Breast epithelium (tissue), 4 donors: ENCODE results near the gene TXNDC2. TPM values are rescaled to one million over a fixed set of nuclear protein-coding genes. Genes with fewer than 3 reads are reported as not detected.

Experiments
- DNase-seq, 2 donors: peaks; one replicate each; pipeline ENCODE4 v3.0.0-alpha.2; 2019; ENCODE audit warnings: low spot score in 2 of 2
- H3K27ac ChIP-seq, 2 donors: fragments of 200-600 bp; sonication (generic) in 1 of 2; one replicate each; pipeline ENCODE4 v1.5.1; 2016 to 2019; ENCODE audit warnings: mild to moderate bottlenecking in 1 of 2
- H3K27me3 ChIP-seq, 2 donors: fragments of 200-600 bp; sonication (generic) in 1 of 2; one replicate each; pipeline versions ENCODE4 v1.5.1 to v1.6.0; 2017 to 2019; ENCODE audit warnings: control low read depth in 1 of 2, mild to moderate bottlenecking in 1 of 2
- H3K36me3 ChIP-seq: fragments of 200-600 bp; one replicate; pipeline ENCODE4 v1.5.1; 2019
- H3K4me1 ChIP-seq, 2 donors: fragments of 200-600 bp; sonication (generic); one replicate each; pipeline ENCODE4 v1.5.1; 2016 to 2019; ENCODE audit warnings: control low read depth in 1 of 2
- H3K4me3 ChIP-seq, 3 donors: fragments of 200-600 bp; sonication (generic); 1 replicate in 2 of 3; 2 replicates in 1 of 3; pipeline ENCODE4 v1.5.1; 2016 to 2019; ENCODE audit warnings: mild to moderate bottlenecking in 3 of 3, moderate library complexity in 2 of 3
- H3K9me3 ChIP-seq, 2 donors: fragments of 200-600 bp; sonication (generic) in 1 of 2; one replicate each; pipeline ENCODE4 v1.5.1; 2016 to 2019; ENCODE audit warnings: control low read depth in 1 of 2
- POLR2A ChIP-seq: fragments of 450-650 bp; IDR thresholded peaks from one replicate; pipeline ENCODE4 v1.6.1; 2016; ENCODE audit warnings: antibody characterized with exemption, mild to moderate bottlenecking, moderate library complexity
- POLR2AphosphoS5 ChIP-seq, 3 donors: sonication (generic); formaldehyde crosslinking; IDR thresholded peaks; one replicate each; pipeline ENCODE4 v1.6.1; 2017; ENCODE audit warnings: antibody characterized with exemption in 3 of 3
- intact Hi-C: fragments of 100-400 bp; cut with DNase I; formaldehyde crosslinking; loops from one replicate; pipeline ENCODE4 v1.15.1; 2023; ENCODE audit warnings: low total_unique reads
- total RNA-seq, 3 donors: library from RNA; depleted of rRNA; stranded (reverse); fragments of >200 nt; gene quantifications; one replicate each; pipeline ENCODE4 v1.1.0, GENCODE V29; 2016
- TF ChIP-seq, protein P1 (sequence below), 3 donors: fragments of 450-650 bp; IDR thresholded peaks; one replicate each; pipeline ENCODE4 v1.5.1; 2016 to 2017; ENCODE audit warnings: antibody characterized with exemption in 3 of 3, mild to moderate bottlenecking in 3 of 3, moderate library complexity in 3 of 3

Gene TXNDC2
- total RNA-seq, 3 donors from 2014 or later, result 0.16 TPM; not detected in 2

DNA sequence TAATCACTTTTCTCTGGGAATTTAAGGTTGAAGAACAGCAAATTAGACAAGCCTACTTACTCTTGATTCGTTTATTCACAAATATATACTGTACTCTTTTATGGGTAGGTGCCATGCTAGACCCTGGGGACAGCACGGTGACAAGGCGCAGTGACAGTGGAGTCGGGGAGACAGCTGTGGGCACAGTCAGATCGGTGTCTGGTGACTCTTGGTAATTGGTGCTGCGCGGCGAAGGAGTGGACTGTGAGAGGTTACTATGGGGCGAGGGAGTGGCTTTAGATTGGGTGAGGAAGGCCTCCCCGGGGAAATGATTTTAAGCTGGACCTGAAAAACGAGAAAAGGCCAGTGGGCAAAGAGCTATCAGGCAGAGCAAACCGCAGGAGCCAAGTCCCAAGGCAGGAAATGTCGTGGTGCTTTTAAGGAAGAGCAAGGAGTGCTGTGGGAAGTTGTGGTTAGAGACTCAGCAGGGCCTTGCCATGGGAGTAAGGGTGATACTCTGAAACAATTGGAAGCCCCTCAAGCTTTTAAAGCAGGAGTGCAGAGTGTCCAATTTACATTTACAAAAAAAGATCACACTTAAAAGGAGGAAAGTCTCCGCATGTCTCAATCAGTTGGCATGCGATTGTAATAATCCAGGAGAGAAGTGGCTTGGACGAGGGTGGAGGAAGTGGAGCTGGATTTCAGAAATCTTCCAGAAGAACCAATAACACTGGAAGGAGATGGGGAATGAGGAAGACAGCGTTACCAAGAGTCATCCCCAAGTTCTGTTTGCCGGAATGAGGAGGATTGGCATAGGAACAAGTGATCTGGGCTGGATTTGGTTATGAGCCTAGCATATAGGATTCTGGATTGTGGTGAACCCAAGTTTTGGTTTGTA lies 36.1 kb upstream of the TXNDC2 start:
- H3K36me3 ChIP-seq, result no peaks in the 10 kb centered on the region
- no peaks in the 10 kb centered on the region for H3K9me3 ChIP-seq
- TF ChIP-seq POLR2A, result no peak
- no peak for TF ChIP-seq POLR2AphosphoS5 (IDR thresholded peaks at IDR 0.05)
- TF ChIP-seq, protein P1, sequence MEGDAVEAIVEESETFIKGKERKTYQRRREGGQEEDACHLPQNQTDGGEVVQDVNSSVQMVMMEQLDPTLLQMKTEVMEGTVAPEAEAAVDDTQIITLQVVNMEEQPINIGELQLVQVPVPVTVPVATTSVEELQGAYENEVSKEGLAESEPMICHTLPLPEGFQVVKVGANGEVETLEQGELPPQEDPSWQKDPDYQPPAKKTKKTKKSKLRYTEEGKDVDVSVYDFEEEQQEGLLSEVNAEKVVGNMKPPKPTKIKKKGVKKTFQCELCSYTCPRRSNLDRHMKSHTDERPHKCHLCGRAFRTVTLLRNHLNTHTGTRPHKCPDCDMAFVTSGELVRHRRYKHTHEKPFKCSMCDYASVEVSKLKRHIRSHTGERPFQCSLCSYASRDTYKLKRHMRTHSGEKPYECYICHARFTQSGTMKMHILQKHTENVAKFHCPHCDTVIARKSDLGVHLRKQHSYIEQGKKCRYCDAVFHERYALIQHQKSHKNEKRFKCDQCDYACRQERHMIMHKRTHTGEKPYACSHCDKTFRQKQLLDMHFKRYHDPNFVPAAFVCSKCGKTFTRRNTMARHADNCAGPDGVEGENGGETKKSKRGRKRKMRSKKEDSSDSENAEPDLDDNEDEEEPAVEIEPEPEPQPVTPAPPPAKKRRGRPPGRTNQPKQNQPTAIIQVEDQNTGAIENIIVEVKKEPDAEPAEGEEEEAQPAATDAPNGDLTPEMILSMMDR (IDR thresholded peaks at IDR 0.05), result no peak
- no peaks in the 10 kb centered on the region for H3K27me3 ChIP-seq
- intact Hi-C loops, result no loop called here
- no peak overlapping the region for H3K4me3 ChIP-seq
- peak overlapping the region; percentile 19 to 29 for H3K27ac ChIP-seq
- DNase-seq, result no peak
- H3K4me1 ChIP-seq, result no peaks in the 10 kb centered on the region

DNA sequence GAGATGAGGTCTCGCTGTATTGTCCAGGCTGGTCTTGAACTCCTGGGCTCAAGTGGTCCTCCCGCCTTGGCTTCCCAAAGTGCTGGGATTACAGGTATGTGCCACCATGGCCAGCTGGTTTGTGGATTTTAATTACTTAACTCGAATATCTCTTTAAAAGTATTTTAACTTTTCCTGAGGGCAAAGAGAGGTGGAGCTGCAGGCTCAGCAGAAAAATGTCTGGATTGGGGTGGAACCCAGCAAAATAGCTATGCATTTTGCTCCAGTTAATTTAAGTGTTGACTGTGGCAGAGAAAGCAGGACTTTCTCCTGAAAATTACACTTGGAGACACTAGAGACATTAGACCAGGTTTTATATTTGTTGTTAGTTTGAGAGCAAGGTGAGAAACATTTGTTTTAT lies 35.5 kb upstream of the TXNDC2 start:
- Histone ChIP-seq H3K4me3 (no peak overlapping the region), H3K27me3 (no peaks in the 10 kb centered on the region), H3K4me1 (no peaks in the 10 kb centered on the region), H3K36me3 (no peaks in the 10 kb centered on the region), H3K27ac (peak overlapping the region in 1 of 2 donors; percentile 29), H3K9me3 (no peaks in the 10 kb centered on the region)
- no peak for TF ChIP-seq POLR2A
- TF ChIP-seq, protein P1 (IDR thresholded peaks at IDR 0.05), result no peak
- no peak for TF ChIP-seq POLR2AphosphoS5 (IDR thresholded peaks at IDR 0.05)
- no peak for DNase-seq
- intact Hi-C loops, result no loop called here

DNA sequence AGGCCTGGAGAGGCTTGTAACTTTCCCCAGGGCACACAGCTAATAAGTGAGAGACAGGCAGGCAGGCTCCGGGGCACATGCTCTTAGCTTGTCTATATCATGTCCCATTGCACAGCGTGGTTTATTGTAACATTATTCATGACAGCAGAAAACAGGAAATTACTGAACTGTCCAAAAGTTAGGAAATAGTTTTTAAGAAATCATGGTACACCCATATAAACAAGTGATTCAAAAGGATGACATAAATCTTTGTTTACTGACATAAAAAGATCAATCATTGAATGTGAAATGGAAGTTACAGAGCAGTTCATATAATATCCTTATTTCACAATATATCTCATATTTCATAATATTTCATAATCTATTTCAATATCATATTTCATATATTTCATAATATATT lies 34.3 kb upstream of the TXNDC2 start:
- Histone ChIP-seq H3K27me3 (no peaks in the 10 kb centered on the region), H3K9me3 (no peaks in the 10 kb centered on the region), H3K4me3 (no peak overlapping the region), H3K36me3 (no peaks in the 10 kb centered on the region), H3K27ac (no peak overlapping the region), H3K4me1 (no peaks in the 10 kb centered on the region)
- intact Hi-C loops, result no loop called here
- no peak for TF ChIP-seq POLR2A
- TF ChIP-seq, protein P1 (IDR thresholded peaks at IDR 0.05), result no peak
- no peak for TF ChIP-seq POLR2AphosphoS5 (IDR thresholded peaks at IDR 0.05)
- DNase-seq, result no peak

DNA sequence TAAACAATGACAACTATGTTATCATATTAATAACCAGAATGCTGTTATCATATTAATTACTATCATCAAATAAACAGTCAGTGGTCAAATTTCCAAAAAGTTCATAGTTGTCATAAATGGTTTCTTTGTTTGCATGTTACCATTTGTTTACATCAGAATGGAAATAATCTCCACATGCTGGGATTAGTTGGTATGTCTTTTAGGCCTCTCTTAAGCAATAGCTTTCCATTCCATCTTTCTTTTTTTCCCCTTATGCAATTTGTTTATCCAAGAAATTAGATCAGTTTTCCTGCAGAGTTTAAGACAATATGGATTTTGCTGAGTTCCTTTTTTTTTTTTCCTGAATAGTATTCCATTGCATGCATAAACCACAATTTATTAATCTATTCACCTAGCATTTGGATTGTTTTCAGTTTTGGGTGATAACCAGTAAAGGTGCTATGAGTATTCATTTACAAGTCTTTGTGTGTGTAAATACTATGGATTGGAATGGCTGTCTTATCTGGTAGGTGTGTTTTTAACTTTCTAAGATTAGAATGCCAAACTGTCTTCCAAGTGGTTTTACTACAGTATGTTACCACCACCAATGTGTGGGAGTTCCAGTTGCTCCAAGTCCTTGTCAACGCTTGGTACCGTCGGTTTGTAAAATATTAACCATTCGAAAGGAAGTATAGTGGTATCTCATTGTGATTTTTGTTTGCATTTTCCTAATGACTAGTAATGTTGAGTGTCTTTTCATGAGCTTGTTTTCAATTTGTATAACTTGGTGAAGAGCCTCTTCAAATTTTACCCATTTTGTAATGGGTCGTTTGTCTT lies 33.3 kb upstream of the TXNDC2 start:
- H3K36me3 ChIP-seq, result no peaks in the 10 kb centered on the region
- H3K4me3 ChIP-seq, result no peak overlapping the region
- H3K27me3 ChIP-seq, result no peaks in the 10 kb centered on the region
- H3K4me1 ChIP-seq, result no peaks in the 10 kb centered on the region
- no peaks in the 10 kb centered on the region for H3K9me3 ChIP-seq
- TF ChIP-seq POLR2AphosphoS5 (IDR thresholded peaks at IDR 0.05) (no peak), POLR2A (no peak)
- TF ChIP-seq, protein P1 (IDR thresholded peaks at IDR 0.05), result no peak
- no peak for DNase-seq
- intact Hi-C loops, result no loop called here
- H3K27ac ChIP-seq, result no peak overlapping the region
